ENCODE results near the gene NTMT1.

DNA sequence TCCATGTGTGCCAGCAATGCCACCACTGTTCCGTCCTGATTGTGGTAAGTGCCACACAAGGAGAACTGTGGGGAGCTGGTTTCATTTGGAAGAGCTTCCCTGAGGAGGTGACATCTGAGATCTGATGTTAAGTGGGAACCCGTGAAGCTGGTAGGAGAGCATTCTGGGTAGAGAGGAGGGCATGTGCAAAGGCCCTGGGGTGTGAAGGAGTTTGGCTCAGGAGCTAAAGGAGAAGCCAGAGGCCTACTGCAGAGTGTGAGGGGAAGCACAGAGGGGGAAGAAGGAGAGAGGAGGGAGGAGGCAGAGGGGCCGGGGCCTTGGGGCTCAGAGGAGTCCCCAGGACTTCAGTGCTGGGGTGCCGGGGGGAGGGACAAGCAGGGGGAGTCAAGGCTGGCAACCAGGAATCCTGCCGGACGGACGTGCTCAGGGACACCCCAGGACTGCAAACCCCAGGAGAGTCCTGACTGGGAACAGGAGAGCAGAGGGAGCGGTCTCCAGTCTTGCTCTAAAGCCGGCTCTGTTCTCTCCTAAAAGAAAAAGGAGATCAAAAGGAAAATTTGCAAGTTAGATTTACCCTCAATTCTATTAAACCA lies 24.8 kb upstream of the NTMT1 start:
- TF ChIP-seq EP300 (IDR thresholded peaks at IDR 0.05): no peak
- TF ChIP-seq, protein P1, sequence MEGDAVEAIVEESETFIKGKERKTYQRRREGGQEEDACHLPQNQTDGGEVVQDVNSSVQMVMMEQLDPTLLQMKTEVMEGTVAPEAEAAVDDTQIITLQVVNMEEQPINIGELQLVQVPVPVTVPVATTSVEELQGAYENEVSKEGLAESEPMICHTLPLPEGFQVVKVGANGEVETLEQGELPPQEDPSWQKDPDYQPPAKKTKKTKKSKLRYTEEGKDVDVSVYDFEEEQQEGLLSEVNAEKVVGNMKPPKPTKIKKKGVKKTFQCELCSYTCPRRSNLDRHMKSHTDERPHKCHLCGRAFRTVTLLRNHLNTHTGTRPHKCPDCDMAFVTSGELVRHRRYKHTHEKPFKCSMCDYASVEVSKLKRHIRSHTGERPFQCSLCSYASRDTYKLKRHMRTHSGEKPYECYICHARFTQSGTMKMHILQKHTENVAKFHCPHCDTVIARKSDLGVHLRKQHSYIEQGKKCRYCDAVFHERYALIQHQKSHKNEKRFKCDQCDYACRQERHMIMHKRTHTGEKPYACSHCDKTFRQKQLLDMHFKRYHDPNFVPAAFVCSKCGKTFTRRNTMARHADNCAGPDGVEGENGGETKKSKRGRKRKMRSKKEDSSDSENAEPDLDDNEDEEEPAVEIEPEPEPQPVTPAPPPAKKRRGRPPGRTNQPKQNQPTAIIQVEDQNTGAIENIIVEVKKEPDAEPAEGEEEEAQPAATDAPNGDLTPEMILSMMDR (IDR thresholded peaks at IDR 0.05): no peak
